A673 (cell line): Measurements from ENCODE around the gene RC3H2.

Experiments
- EZH2 ChIP-seq: fragments of 200-600 bp; sonication (generic); IDR thresholded peaks from 2 replicates; pipeline ENCODE4 v1.6.1; 2017; ENCODE audit warnings: borderline replicate concordance, low read depth, mild to moderate bottlenecking, mixed read lengths, antibody characterized with exemption, low read length; ENCODE audit not compliant: poor library complexity, severe bottlenecking
- TF ChIP-seq, protein P1 (sequence below): fragments of 300-800, 200-600 bp; sonication (generic); conservative IDR thresholded peaks from 2 replicates; pipeline ENCODE4 v1.5.1; 2017; ENCODE audit warnings: low read depth, mild to moderate bottlenecking, antibody characterized with exemption, low read length, moderate library complexity, mixed read lengths

GRCh38 chr9:122866079-122866478 lies 39.1 kb downstream of the RC3H2 start:
- TF ChIP-seq, protein P1, sequence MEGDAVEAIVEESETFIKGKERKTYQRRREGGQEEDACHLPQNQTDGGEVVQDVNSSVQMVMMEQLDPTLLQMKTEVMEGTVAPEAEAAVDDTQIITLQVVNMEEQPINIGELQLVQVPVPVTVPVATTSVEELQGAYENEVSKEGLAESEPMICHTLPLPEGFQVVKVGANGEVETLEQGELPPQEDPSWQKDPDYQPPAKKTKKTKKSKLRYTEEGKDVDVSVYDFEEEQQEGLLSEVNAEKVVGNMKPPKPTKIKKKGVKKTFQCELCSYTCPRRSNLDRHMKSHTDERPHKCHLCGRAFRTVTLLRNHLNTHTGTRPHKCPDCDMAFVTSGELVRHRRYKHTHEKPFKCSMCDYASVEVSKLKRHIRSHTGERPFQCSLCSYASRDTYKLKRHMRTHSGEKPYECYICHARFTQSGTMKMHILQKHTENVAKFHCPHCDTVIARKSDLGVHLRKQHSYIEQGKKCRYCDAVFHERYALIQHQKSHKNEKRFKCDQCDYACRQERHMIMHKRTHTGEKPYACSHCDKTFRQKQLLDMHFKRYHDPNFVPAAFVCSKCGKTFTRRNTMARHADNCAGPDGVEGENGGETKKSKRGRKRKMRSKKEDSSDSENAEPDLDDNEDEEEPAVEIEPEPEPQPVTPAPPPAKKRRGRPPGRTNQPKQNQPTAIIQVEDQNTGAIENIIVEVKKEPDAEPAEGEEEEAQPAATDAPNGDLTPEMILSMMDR, result no peak
- TF ChIP-seq EZH2, result no peak
